ENCODE results near the gene CCDC178. TPM values are rescaled to one million over a fixed set of nuclear protein-coding genes. Genes with fewer than 3 reads are reported as not detected.

The CCDC178 gene
- total RNA-seq, 1 donor: 0.72 TPM

GRCh38 chr18:32922951-32923430 is 517.5 kb downstream of the CCDC178 start:
- no peak overlapping the region for H3K4me3 ChIP-seq (ENCODE audit: low read depth, low read length)
- no peak for TF ChIP-seq CTCF (IDR thresholded peaks at IDR 0.05; ENCODE audit: insufficient read depth, low read length)
- DNase-seq (ENCODE audit: low read depth): no peak

- H3K4me3 ChIP-seq (ENCODE audit: low read depth, low read length): no peak overlapping the region
- TF ChIP-seq CTCF (IDR thresholded peaks at IDR 0.05; ENCODE audit: insufficient read depth, low read length): no peak
- DNase-seq (ENCODE audit: low read depth): peak; percentile 95
Measured at GRCh38 chr18:32920796-32921787, 519.4 kb downstream of the CCDC178 start.

DNA sequence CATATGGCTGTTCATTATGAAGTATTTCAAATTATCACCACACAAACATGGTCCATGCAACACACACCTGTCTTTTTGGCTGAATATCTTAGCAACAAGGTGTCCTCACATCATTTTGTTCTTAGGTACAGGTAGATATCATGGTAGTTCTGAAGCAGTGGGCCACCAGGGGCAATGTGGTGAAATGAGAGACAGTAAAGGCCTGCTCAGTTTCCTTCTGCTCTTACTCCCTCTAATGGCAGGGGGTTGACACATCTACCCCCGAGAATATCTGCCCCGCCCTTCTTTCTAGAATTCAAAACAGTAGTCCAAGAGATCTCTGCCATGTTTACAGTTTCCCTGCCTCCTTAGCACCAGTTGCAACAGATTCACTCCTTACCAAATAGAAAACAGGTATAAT is 520.7 kb downstream of the CCDC178 start:
- peak; percentile 30 for TF ChIP-seq CTCF (IDR thresholded peaks at IDR 0.05; ENCODE audit: insufficient read depth, low read length)
- peak; percentile 16 for DNase-seq (ENCODE audit: low read depth)

GRCh38 chr18:32918692-32919250 is 521.8 kb downstream of the CCDC178 start:
- no peak overlapping the region for H3K4me3 ChIP-seq (ENCODE audit: low read depth, low read length)
- TF ChIP-seq CTCF (IDR thresholded peaks at IDR 0.05; ENCODE audit: insufficient read depth, low read length): no peak
- no peak for DNase-seq (ENCODE audit: low read depth)

More for the DNA sequence above, 520.7 kb downstream of the CCDC178 start:
- H3K4me3 ChIP-seq (ENCODE audit: low read depth, low read length): no peak overlapping the region

GRCh38 chr18:32915516-32915915 is 525.0 kb downstream of the CCDC178 start:
- no peak for TF ChIP-seq CTCF (IDR thresholded peaks at IDR 0.05; ENCODE audit: insufficient read depth, low read length)
- DNase-seq (ENCODE audit: low read depth): peak; percentile 24
- no peak overlapping the region for H3K4me3 ChIP-seq (ENCODE audit: low read depth, low read length)

- DNase-seq (ENCODE audit: low read depth): peak; percentile 74
- TF ChIP-seq CTCF (IDR thresholded peaks at IDR 0.05; ENCODE audit: insufficient read depth, low read length): no peak
- no peak overlapping the region for H3K4me3 ChIP-seq (ENCODE audit: low read depth, low read length)
Measured at GRCh38 chr18:32911660-32912284, 528.7 kb downstream of the CCDC178 start.
